Activated CD4-positive, alpha-beta T cell treated with anti-CD3 and anti-CD28 coated beads for 4 hours (primary cell): ENCODE measurements around the gene PUS7.
"Not testable (repeated sequence)": the region's sequence is repeated elsewhere in the genome, so short reads cannot be mapped to it uniquely, and the experiment has no call there.

Experiments
- DNase-seq, 2 donors: peaks; one replicate each; pipeline ENCODE4 v3.0.0-alpha.2; 2020

PUS7 gene, protein sequence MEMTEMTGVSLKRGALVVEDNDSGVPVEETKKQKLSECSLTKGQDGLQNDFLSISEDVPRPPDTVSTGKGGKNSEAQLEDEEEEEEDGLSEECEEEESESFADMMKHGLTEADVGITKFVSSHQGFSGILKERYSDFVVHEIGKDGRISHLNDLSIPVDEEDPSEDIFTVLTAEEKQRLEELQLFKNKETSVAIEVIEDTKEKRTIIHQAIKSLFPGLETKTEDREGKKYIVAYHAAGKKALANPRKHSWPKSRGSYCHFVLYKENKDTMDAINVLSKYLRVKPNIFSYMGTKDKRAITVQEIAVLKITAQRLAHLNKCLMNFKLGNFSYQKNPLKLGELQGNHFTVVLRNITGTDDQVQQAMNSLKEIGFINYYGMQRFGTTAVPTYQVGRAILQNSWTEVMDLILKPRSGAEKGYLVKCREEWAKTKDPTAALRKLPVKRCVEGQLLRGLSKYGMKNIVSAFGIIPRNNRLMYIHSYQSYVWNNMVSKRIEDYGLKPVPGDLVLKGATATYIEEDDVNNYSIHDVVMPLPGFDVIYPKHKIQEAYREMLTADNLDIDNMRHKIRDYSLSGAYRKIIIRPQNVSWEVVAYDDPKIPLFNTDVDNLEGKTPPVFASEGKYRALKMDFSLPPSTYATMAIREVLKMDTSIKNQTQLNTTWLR

DNA sequence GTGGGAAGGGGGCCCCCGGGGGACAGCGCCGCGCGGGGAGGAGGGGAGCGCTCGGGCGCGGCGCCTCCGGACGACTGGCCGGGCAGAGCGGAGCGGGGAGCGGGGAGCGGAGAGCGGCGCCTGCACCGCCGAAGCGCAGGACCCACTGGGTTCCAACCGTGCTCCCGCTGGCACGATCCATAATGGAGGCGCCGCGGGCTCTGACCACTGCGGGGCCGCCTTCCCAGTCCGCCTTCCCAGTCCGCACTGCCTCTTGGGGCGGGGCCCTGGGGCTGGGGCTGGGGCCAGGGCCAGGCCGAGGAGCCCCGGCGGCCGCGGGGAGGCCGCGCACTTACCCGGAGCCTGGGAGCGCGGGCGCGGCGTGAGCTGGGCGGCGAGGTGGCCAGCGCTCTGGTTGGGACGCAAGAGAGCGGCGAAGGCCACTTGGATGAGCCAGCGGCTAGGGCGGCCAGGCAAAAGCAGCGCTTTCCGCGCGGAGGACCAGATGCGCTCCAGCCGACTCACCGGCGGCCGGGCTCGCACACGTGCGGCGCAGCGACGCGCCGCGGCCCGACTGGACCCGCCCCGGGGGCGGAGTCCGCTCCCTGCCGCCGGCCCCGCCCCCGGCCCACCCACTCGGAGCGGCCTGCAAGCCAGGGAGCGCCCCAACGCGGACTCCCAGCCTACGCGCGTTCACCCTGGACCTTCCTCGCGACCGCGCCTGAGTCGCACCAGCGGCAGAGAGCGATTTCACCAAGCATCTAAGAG lies at the start of gene PUS7:
Gene PUS7, minus strand, starts transcription at position 555 of the 747 bp plus-strand sequence. CDS start 13,759 bp downstream, outside the sequence.
- peak; percentile 76 to 78 for DNase-seq

- no peak for DNase-seq
Observed at GRCh38 chr7:105567821-105568220, 45.8 kb upstream of the PUS7 start.

GRCh38 chr7:105567024-105567423 lies 45.0 kb upstream of the PUS7 start:
- no peak for DNase-seq

DNA sequence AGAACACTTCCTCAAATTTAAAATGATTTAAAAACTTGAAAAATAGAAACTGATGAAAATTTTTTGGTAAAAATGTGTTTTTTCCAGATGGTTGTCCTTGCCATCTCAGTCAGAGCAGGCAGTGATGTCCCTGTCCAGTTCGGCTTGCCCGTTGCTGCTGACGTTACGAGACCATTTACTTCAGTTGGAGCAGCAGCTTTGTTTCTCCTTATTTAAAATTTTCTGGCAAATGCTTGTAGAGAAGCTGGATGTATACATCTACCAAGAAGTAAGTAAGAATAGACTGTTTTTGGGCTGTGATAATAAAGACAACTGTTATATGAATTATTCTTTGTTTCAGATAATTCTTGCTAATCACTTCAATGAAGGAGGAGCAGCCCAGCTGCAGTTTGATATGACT lies 43.1 kb upstream of the PUS7 start:
- no peak for DNase-seq

DNA sequence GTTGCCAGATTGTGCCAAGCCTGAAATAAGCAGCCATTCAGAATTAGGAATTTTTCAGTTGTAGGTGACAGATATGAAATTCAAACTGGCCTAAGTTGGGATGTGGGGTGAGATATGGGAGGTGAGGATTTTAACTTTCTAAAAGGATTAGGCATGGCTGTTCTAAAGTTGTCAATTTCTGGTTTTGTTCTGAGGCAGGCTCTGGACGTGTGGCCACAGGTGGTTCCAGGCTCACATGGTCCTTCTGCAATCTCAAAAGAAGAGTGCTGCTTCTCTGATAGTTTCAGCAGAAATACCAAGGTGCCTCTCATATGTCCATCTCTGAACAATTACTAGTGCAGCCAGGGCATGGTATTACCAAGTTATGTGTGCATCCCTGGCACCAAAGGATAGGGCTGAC lies 37.9 kb upstream of the PUS7 start:
- no peak for DNase-seq

DNA sequence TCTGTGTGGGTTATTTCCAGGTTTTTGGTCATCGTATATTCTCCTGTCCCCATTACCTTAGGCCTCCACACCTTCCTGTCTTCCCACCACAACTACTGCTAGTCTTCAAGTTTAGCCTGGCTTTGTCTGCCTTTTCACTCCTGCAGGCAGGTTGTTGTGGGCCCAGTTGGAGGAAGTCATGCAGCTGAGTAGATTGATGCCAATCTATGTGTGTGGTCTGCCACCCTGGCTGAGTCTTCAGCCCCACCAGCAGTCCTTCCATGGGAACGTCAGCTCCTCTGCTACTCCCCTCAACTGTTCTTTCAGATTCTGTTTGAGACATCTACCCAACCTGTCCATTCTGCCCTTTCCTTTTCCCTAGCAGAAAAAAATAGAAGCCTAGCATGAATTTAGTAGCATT lies 16.3 kb upstream of the PUS7 start:
- no peak for DNase-seq

DNA sequence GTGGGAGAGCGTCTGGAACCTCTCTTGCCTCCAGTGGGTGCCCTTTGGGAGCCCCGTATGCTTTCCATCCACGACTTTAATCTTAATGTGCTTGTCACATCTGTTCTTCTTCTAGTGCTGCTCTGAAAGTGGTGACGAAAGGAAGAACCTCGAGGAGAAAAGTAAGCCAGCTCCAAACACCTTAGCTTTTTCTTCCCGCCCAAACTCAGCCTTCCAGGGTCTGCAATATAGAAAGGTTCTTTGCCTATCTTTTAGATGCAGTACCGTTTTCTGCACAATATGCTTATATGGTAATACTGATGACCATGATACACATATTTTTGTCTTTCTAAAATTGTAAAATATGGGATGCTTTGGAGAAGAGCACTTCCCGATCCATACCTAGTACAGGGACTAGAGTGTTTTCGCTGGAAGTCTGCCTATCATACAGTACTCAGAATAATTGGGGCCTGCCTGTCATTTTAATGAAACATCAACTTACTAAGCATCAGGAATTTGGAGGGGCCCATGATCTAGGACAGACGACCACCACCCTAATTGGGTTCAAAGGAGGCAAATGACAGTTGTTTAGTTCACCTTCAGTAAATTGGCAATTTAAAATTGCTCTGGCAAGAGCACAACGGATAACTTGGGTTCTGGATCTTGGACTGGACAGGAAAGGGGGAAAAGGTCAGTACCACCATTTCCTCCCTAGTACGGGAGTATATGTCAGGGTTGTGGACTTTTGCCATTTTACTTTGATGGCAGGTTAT lies 10.8 kb upstream of the PUS7 start:
- DNase-seq: no peak

- DNase-seq: peak; percentile 88 to 89
Observed at GRCh38 chr7:105531792-105532671, 10.0 kb upstream of the PUS7 start, which contains the start of gene RINT1. TSS of gene RINT1 (plus strand) at chr7:105532201. CDS start at chr7:105532316, 115 bp downstream.

DNA sequence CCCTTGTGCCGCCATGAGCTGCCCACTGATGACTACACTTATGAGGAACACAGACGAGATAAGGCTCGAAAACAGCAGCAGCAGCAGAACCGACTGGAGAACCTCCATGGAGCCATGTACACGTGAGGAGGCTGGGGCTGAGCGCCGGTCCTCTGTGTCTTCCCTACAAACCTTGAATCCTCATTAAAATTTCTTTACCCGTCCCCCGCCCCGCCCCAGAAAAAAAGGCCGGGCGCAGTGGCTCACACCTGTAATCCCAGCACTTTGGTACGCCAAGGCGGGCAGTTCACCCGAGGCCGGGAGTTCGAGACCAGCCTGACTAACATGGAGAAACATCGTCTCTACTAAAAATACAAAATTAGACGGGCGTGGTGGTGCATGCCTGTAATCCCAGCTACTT lies 8.5 kb upstream of the PUS7 start:
- no peak for DNase-seq

DNA sequence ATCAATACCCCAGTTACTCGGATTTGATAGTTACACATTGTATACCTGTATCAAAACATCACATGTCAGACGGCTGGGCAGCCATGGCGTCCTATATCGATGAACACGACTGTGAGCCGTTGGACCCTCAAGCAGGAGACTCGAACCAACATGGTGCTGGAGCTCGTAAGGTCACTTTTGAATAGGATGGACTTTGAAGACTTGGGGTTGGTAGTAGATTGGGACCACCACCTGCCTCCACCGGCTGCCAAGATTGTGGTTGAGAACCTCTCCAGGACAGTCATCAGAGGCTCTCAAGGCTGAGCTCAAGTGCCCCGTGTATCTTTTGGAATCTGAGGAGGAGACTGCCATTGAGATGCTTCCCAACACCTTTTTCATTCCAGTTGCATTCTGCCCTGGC lies 8.1 kb upstream of the PUS7 start:
- no peak for DNase-seq

- not testable (repeated sequence) for DNase-seq
Observed at GRCh38 chr7:105527737-105528136, 5.7 kb upstream of the PUS7 start.

- no peak for DNase-seq
Observed at GRCh38 chr7:105524840-105525239, 2.8 kb upstream of the PUS7 start.

DNA sequence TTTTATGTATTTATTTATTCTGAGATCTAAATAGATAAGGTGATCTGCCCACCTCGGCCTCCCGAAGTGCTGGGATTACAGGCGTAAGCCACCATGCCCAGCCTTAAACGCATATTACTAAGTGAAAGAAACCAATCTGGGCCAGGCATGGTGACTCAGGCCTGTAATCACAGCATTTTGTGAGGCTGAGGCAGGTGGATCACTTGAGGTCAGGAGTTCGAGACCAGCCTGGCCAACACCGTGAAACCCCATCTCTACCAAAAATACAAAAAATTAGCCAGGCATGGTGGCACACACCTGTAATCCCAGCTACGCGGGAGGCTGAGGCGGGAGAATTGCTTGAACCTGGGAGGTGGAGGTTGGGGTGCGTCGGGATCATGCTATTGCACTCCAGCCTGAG lies 2.4 kb upstream of the PUS7 start:
- DNase-seq: not testable (repeated sequence)

GRCh38 chr7:105521027-105521716 lies 899 bp downstream of the PUS7 start:
- peak; percentile 47 to 53 for DNase-seq

GRCh38 chr7:105520620-105521019 lies 1.5 kb downstream of the PUS7 start:
- not testable (repeated sequence) for DNase-seq

DNA sequence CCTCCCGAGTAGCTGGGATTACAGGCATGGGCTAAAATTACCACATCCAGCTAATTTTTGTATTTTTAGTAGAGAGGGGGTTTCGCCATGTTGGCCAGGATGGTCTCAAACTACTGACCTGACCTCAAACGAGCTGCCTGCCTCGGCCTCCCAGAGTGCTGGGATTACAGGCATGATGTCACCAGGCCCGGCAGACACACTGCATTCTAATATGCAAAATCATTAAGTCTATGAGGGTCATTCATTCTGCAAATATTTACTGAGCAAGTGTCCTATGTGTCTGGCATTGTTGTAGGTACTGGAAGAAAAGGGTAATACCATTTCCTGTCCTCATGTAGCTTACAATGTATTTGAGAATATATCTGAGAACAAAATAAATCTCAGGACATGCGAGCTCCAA lies 2.7 kb downstream of the PUS7 start:
- DNase-seq: no peak

GRCh38 chr7:105515610-105516009 lies 6.5 kb downstream of the PUS7 start:
- not testable (repeated sequence) for DNase-seq

DNA sequence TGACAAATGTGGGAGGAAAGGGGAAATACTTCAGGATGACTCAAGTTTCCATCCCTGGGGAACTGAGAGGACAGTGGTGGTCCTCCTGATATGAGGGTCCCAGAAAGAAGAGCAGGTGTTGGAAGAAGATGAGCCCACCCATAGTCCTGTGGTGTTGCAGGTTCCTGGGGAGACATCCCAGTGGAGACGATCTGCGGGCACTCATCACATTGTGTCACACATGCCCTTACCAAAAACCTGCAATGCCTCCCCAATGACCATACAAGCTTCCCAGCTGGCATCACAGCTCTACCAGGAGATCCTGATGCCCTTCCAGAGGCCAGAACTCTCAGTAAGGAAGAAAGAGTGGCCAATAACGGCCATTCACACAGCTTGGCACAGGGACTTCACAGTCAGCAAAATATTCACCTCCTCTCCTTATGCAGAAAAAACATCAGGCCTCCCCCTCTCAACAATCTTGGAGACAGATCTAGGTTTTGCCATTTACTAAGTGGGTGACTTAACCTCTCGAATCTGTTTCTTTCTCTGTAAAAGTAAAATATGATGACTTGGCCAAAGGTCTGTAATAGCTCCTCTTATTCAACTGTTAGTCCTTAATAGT lies 9.0 kb downstream of the PUS7 start:
- DNase-seq: no peak

DNA sequence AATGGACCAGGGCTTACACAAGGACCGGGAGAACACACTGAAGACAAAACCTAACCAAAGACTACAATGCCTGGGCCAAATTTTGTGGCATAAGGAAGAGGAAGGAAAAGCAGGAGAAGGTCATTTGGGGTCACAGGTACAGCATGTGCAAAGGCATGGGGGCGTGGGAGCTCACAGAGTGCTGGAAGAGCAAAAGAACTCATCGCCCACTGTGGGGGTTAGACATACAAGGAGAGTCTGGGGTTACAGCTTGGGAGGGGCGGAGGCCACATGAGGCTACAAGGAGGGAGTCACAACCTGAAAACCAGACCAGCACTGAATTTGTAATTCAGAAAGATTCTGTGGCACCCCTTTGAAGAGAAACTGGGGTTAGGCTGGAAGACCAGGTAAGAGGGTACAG lies 9.7 kb downstream of the PUS7 start:
- no peak for DNase-seq

DNA sequence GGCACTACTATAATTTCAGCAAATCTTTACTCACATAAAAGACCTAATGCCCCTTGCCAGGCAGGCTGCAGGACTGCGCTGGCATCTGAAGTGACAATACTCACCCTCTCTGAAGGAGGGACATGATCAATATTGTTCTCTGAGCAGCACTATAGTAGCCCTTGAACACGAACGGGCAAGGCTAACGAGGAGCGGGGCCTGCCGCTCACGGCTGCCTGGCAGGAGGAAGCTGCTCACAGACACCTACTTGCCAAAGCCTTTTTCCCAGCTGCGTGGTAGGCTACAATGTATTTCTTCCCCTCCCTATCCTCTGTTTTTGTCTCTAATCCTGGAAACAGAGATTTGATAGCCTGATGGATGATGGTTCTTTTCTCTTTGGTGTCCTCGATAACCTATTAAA lies 19.9 kb downstream of the PUS7 start:
- DNase-seq: no peak

- no peak for DNase-seq
Observed at GRCh38 chr7:105497016-105497415, 25.1 kb downstream of the PUS7 start.
